ENCODE data around the gene RELB. TPM values are rescaled to one million over a fixed set of nuclear protein-coding genes. Genes with fewer than 3 reads are reported as not detected.

The RELB gene
- total and polyA plus RNA-seq, 9 of the 15 experiments (the other 6 are each of a cell fraction or from before 2014, with no cell fraction given): 0.15 to 1.1 (median 0.28) TPM; not detected in 2

- no peak for TF ChIP-seq HOMEZ (CRISPR knock-in tag; IDR thresholded peaks at IDR 0.05)
- TF ChIP-seq CHCHD3 (CRISPR knock-in tag; IDR thresholded peaks at IDR 0.05): no peak
- no peak for TF ChIP-seq AFF1 (IDR thresholded peaks at IDR 0.05; ENCODE audit: low read depth in 1 of 2, partially characterized antibody in 2 of 2)
- no peak for TF ChIP-seq ZNF589 (CRISPR knock-in tag; IDR thresholded peaks at IDR 0.05; ENCODE audit: low read depth)
- TF ChIP-seq ZFP36 (IDR thresholded peaks at IDR 0.05; ENCODE audit: low read depth, low read length, partially characterized antibody): no peak
- TF ChIP-seq AFF4 (CRISPR knock-in tag; IDR thresholded peaks at IDR 0.05): no peak; the same call in 1 of the 2 replicates
- TF ChIP-seq THRAP3 (IDR thresholded peaks at IDR 0.05; ENCODE audit: borderline replicate concordance): no peak
- no peak for TF ChIP-seq SMAD4 (CRISPR knock-in tag; conservative IDR thresholded peaks at IDR 0.05)
- TF ChIP-seq DACH1 (IDR thresholded peaks at IDR 0.05; ENCODE audit: partially characterized antibody): no peak
- TF ChIP-seq CBX2 (IDR thresholded peaks at IDR 0.05; ENCODE audit: insufficient read depth, low read length, poor library complexity, severe bottlenecking): no peak
- TF ChIP-seq NCOA1 (IDR thresholded peaks at IDR 0.05; ENCODE audit: low read depth): no peak
- TF ChIP-seq NELFE (IDR thresholded peaks at IDR 0.05; ENCODE audit: insufficient read depth, insufficient read length): no peak
- 0 out of 2 replicates have a peak, but pooled peaks have one; percentile 7 for TF ChIP-seq FOSL1 (tag; conservative IDR thresholded peaks at IDR 0.05)
- peak; percentile 68 for TF ChIP-seq ESRRA (IDR thresholded peaks at IDR 0.05; ENCODE audit: borderline replicate concordance, low read depth)
- no peak for TF ChIP-seq ZNF282 (CRISPR knock-in tag; IDR thresholded peaks at IDR 0.05)
- no peak for TF ChIP-seq CHD4 (IDR thresholded peaks at IDR 0.05; ENCODE audit: insufficient read depth, insufficient replicate concordance, low read depth, low read length, poor library complexity, severe bottlenecking)
Observed at GRCh38 chr19:44955505-44956439, 45.5 kb upstream of the RELB start (continued).

Data from K562 (cell line).